CD4-positive, alpha-beta T cell treated with Interleukin-21 for 1 hour (primary cell): ENCODE data around the gene PPM1J.

Experiments used
- DNase-seq: peaks from one replicate; pipeline ENCODE4 v3.0.0-alpha.2; 2020

Gene PPM1J

GRCh38 chr1:112704391-112704933 is 10.7 kb downstream of the PPM1J start:
- DNase-seq: no peak

- no peak for DNase-seq
Observed at GRCh38 chr1:112703706-112704105, 11.4 kb downstream of the PPM1J start.

GRCh38 chr1:112702420-112703261 is 12.5 kb downstream of the PPM1J start:
- DNase-seq: no peak

- no peak for DNase-seq
Observed at GRCh38 chr1:112702067-112702395, 13.1 kb downstream of the PPM1J start.

- no peak for DNase-seq
Observed at GRCh38 chr1:112701227-112702066, 13.7 kb downstream of the PPM1J start.

- DNase-seq: peak; percentile 73
Observed at GRCh38 chr1:112700290-112701226, 14.6 kb downstream of the PPM1J start.

GRCh38 chr1:112699425-112700144 is 15.5 kb downstream of the PPM1J start:
- no peak for DNase-seq

GRCh38 chr1:112698366-112699310 is 16.5 kb downstream of the PPM1J start:
- no peak for DNase-seq

- DNase-seq: no peak
Observed at GRCh38 chr1:112697781-112698201, 17.3 kb downstream of the PPM1J start.

GRCh38 chr1:112696578-112697314 is 18.4 kb downstream of the PPM1J start:
- no peak for DNase-seq

- DNase-seq: no peak
Observed at GRCh38 chr1:112695276-112695675, 19.9 kb downstream of the PPM1J start.

- no peak for DNase-seq
Observed at GRCh38 chr1:112694363-112694929, 20.7 kb downstream of the PPM1J start.

- no peak for DNase-seq
Observed at GRCh38 chr1:112693821-112694220, 21.3 kb downstream of the PPM1J start.

- DNase-seq: no peak
Observed at GRCh38 chr1:112692681-112693080, 22.5 kb downstream of the PPM1J start.

GRCh38 chr1:112689842-112690237 is 25.3 kb downstream of the PPM1J start:
- no peak for DNase-seq

GRCh38 chr1:112689196-112689841 is 25.8 kb downstream of the PPM1J start:
- no peak for DNase-seq

GRCh38 chr1:112688781-112689193 is 26.3 kb downstream of the PPM1J start:
- no peak for DNase-seq

- no peak for DNase-seq
Observed at GRCh38 chr1:112687785-112688496, 27.2 kb downstream of the PPM1J start.
